Kidney (tissue), 14 donors: Measurements from ENCODE around the gene MBOAT2. TPM values are rescaled to one million over a fixed set of nuclear protein-coding genes. Genes with fewer than 3 reads are reported as not detected.
"Not testable (repeated sequence)": the region's sequence is repeated elsewhere in the genome, so short reads cannot be mapped to it uniquely, and the experiment has no call there.

Experiments used
- DNase-seq, 5 donors: peaks; one replicate each; pipeline ENCODE4 v3.0.0-alpha.2; 2013 to 2020
- FAIRE-seq: peaks from 2 replicates; lab custom pipeline; 2012; peaks lifted over from hg19 to GRCh38; lab: Jason Lieb, UNC
- H3K27ac ChIP-seq, 2 donors: one replicate each; pipeline ENCODE4 v1.7.0; 2013; ENCODE audit warnings: low read depth in 2 of 2, low read length in 2 of 2, inconsistent platforms in 1 of 2
- H3K27me3 ChIP-seq: one replicate; pipeline ENCODE4 v1.7.1; 2013; ENCODE audit warnings: low read length, inconsistent platforms; ENCODE audit not compliant: control insufficient read depth, insufficient read depth
- H3K36me3 ChIP-seq, 3 donors: one replicate each; pipeline versions ENCODE4 v1.7.0 to v1.7.1; 2013; ENCODE audit warnings: low read length in 3 of 3, control low read depth in 1 of 3, inconsistent platforms in 1 of 3; ENCODE audit not compliant: insufficient read depth in 3 of 3, control insufficient read depth in 2 of 3
- H3K4me1 ChIP-seq, 3 donors: one replicate each; pipeline versions ENCODE4 v1.7.0 to v1.7.1; 2013; ENCODE audit warnings: low read length in 3 of 3, inconsistent platforms in 1 of 3, low read depth in 1 of 3; ENCODE audit not compliant: control insufficient read depth in 2 of 3, insufficient read depth in 2 of 3
- H3K4me3 ChIP-seq, 3 donors: one replicate each; pipeline versions ENCODE4 v1.7.0 to v1.8.1; 2013; ENCODE audit warnings: low read length in 3 of 3, control low read depth in 1 of 3, inconsistent platforms in 1 of 3
- H3K9ac ChIP-seq, 3 donors: one replicate each; pipeline versions ENCODE4 v1.7.0 to v1.7.1; 2013; ENCODE audit warnings: low read length in 3 of 3, control low read depth in 1 of 3, inconsistent platforms in 1 of 3
- H3K9me3 ChIP-seq, 3 donors: one replicate each; pipeline versions ENCODE4 v1.7.0 to v1.7.1; 2013; ENCODE audit warnings: low read length in 3 of 3, control low read depth in 1 of 3, inconsistent platforms in 1 of 3; ENCODE audit not compliant: control insufficient read depth in 2 of 3, insufficient read depth in 1 of 3
- CTCF ChIP-seq: IDR thresholded peaks from 3 replicates; pipeline ENCODE4 v1.5.1; 2012; ENCODE audit warnings: mild to moderate bottlenecking, moderate library complexity, borderline replicate concordance; ENCODE audit not compliant: insufficient read depth; ENCODE audit errors: extremely low read depth
- intact Hi-C: fragments of 100-400 bp; cut with DNase I; formaldehyde crosslinking; loops from one replicate; pipeline ENCODE4 v1.11.1; 2022
- polyA plus RNA-seq: library from polyadenylated mRNA; stranded (reverse); fragments of 350-450 nt; fragmentation: Illumina TruSeq; extraction: RNeasy Lipid Tissue Mini Kit (QIAGEN cat#74804); gene quantifications from one replicate; pipeline ENCODE4 v1.2.3, GENCODE V29; 2014; ENCODE audit warnings: low read depth, low replicate concordance; ENCODE audit not compliant: insufficient read depth
- total RNA-seq: library from RNA; stranded (reverse); fragmentation: NEBNext Ultra II Directional; extraction: Animal tissue kit (Norgen Biotek cat#: 25700); gene quantifications from one replicate; pipeline ENCODE4 v1.2.1, GENCODE V29; 2021
- donor health status: control.
- donor health status: control.
- donor health status: control.
- donor health status: control.
- donor health status: control.
- donor health status: DM: yes; HTN: yes; CAD: no.
- donor health status: Normal renal cell carcinoma (clear cell type).

MBOAT2 gene
- total and polyA plus RNA-seq, 2 donors from 2014 or later: 15.9 to 28.6 TPM

GRCh38 chr2:8980096-8980495 is 23.4 kb downstream of the MBOAT2 start:
- no peak for FAIRE-seq

GRCh38 chr2:8977758-8978157 is 25.7 kb downstream of the MBOAT2 start:
- Histone ChIP-seq H3K9ac (no peak overlapping the region), H3K4me1 (no peaks in the 10 kb centered on the region), H3K4me3 (no peak overlapping the region), H3K27me3 (no peaks in the 10 kb centered on the region), H3K36me3 (no peaks in the 10 kb centered on the region), H3K27ac (no peak overlapping the region), H3K9me3 (no peaks in the 10 kb centered on the region)
- FAIRE-seq (no peak), DNase-seq (no peak)
- TF ChIP-seq CTCF: no peak
- intact Hi-C loops: no loop called here

More at GRCh38 chr2:8980096-8980495, 23.4 kb downstream of the MBOAT2 start:
- intact Hi-C loops: no loop called here
- Histone ChIP-seq H3K4me3 (no peak overlapping the region), H3K36me3 (no peaks in the 10 kb centered on the region), H3K27ac (no peak overlapping the region), H3K9me3 (no peaks in the 10 kb centered on the region), H3K4me1 (no peaks in the 10 kb centered on the region), H3K9ac (no peak overlapping the region), H3K27me3 (no peaks in the 10 kb centered on the region)
- DNase-seq: no peak
- no peak for TF ChIP-seq CTCF

GRCh38 chr2:8976442-8977259 is 26.8 kb downstream of the MBOAT2 start:
- no peak overlapping the region for H3K9ac ChIP-seq
- H3K27me3 ChIP-seq: no peaks in the 10 kb centered on the region
- H3K4me1 ChIP-seq: no peaks in the 10 kb centered on the region
- no peaks in the 10 kb centered on the region for H3K9me3 ChIP-seq
- DNase-seq (peak in 1 of 5 donors; percentile 23), FAIRE-seq (no peak)
- no peak overlapping the region for H3K4me3 ChIP-seq
- TF ChIP-seq CTCF: no peak
- no peak overlapping the region for H3K27ac ChIP-seq
- intact Hi-C loops: no loop called here
- no peaks in the 10 kb centered on the region for H3K36me3 ChIP-seq

GRCh38 chr2:8974016-8974415 is 29.5 kb downstream of the MBOAT2 start:
- Histone ChIP-seq H3K9ac (no peak overlapping the region), H3K27ac (no peak overlapping the region), H3K4me1 (no peaks in the 10 kb centered on the region), H3K4me3 (no peak overlapping the region), H3K27me3 (no peaks in the 10 kb centered on the region), H3K36me3 (no peaks in the 10 kb centered on the region), H3K9me3 (no peaks in the 10 kb centered on the region)
- no peak for TF ChIP-seq CTCF
- DNase-seq: no peak
- FAIRE-seq: no peak
- intact Hi-C loops: no loop called here

GRCh38 chr2:8973017-8973416 is 30.5 kb downstream of the MBOAT2 start:
- H3K27ac ChIP-seq, FAIRE-seq, H3K9me3 ChIP-seq, DNase-seq, intact Hi-C loops, H3K4me3 ChIP-seq, H3K27me3 ChIP-seq, H3K4me1 ChIP-seq, H3K9ac ChIP-seq, H3K36me3 ChIP-seq: not testable (repeated sequence)
